Stimulated activated CD8-positive, alpha-beta memory T cell treated with anti-CD3 and anti-CD28 coated beads, Interleukin-4, amount 100 ng/mL, for 48 hours (primary cell): Measurements from ENCODE around the gene TCERG1L.

ENCODE experiments used
- DNase-seq: peaks from one replicate; pipeline ENCODE4 v3.0.0-alpha.2; 2020

TCERG1L gene

GRCh38 chr10:131222986-131223385 lies 88.5 kb downstream of the TCERG1L start:
- DNase-seq: no peak

- DNase-seq: no peak
Measured at GRCh38 chr10:131221632-131222277, 89.8 kb downstream of the TCERG1L start.

GRCh38 chr10:131220601-131221171 lies 90.8 kb downstream of the TCERG1L start:
- no peak for DNase-seq

- no peak for DNase-seq
Measured at GRCh38 chr10:131219955-131220489, 91.5 kb downstream of the TCERG1L start.

- DNase-seq: no peak
Measured at GRCh38 chr10:131219584-131219886, 92.0 kb downstream of the TCERG1L start.

GRCh38 chr10:131218811-131219583 lies 92.5 kb downstream of the TCERG1L start:
- no peak for DNase-seq

- DNase-seq: no peak
Measured at GRCh38 chr10:131216681-131217230, 94.8 kb downstream of the TCERG1L start.

GRCh38 chr10:131215776-131216175 lies 95.7 kb downstream of the TCERG1L start:
- no peak for DNase-seq

GRCh38 chr10:131214521-131215244 lies 96.8 kb downstream of the TCERG1L start:
- DNase-seq: no peak

- no peak for DNase-seq
Measured at GRCh38 chr10:131213741-131214505, 97.6 kb downstream of the TCERG1L start.

GRCh38 chr10:131212763-131213325 lies 98.7 kb downstream of the TCERG1L start:
- DNase-seq: no peak

- no peak for DNase-seq
Measured at GRCh38 chr10:131211965-131212619, 99.4 kb downstream of the TCERG1L start.

GRCh38 chr10:131211559-131211958 lies 100.0 kb downstream of the TCERG1L start:
- DNase-seq: no peak

- DNase-seq: no peak
Measured at GRCh38 chr10:131211146-131211545, 100.4 kb downstream of the TCERG1L start.

GRCh38 chr10:131210181-131210580 lies 101.3 kb downstream of the TCERG1L start:
- no peak for DNase-seq

GRCh38 chr10:131207584-131208532 lies 103.7 kb downstream of the TCERG1L start:
- DNase-seq: no peak

GRCh38 chr10:131207176-131207575 lies 104.3 kb downstream of the TCERG1L start:
- no peak for DNase-seq

GRCh38 chr10:131206111-131206995 lies 105.2 kb downstream of the TCERG1L start:
- no peak for DNase-seq

- no peak for DNase-seq
Measured at GRCh38 chr10:131205556-131205955, 106.0 kb downstream of the TCERG1L start.
